IPS-18c (cell line): Measurements from ENCODE around the gene TLE2.
"Not testable (repeated sequence)": the region's sequence is repeated elsewhere in the genome, so short reads cannot be mapped to it uniquely, and the experiment has no call there.

Source experiments
- H3K4me3 ChIP-seq: 2 replicates; pipeline ENCODE4 v1.7.0; 2013; ENCODE audit warnings: low read depth, mild to moderate bottlenecking, low read length, moderate library complexity; ENCODE audit not compliant: insufficient read depth
- H3K9me3 ChIP-seq: one replicate; pipeline ENCODE4 v1.6.1; 2013; ENCODE audit warnings: mild to moderate bottlenecking, low read length, moderate library complexity; ENCODE audit not compliant: control insufficient read depth, insufficient read depth

TLE2 gene

GRCh38 chr19:3058009-3058820, 29.1 kb upstream of the TLE2 start:
- H3K4me3 ChIP-seq, result no peak overlapping the region
- peaks cover 2% of the 10 kb centered on the region for H3K9me3 ChIP-seq

- peaks cover 2% of the 10 kb centered on the region for H3K9me3 ChIP-seq
- H3K4me3 ChIP-seq, result no peak overlapping the region
Observed at GRCh38 chr19:3057275-3057714, 28.2 kb upstream of the TLE2 start.

- Histone ChIP-seq H3K4me3 (peak overlapping the region; percentile 15; the same call in 1 of the 2 replicates), H3K9me3 (peaks cover 1% of the 10 kb centered on the region)
Observed at GRCh38 chr19:3056417-3057088, 27.5 kb upstream of the TLE2 start.

- H3K9me3 ChIP-seq, result no peaks in the 10 kb centered on the region
- no peak overlapping the region for H3K4me3 ChIP-seq
Observed at GRCh38 chr19:3055741-3056416, 26.8 kb upstream of the TLE2 start.

- Histone ChIP-seq H3K4me3 (no peak overlapping the region), H3K9me3 (peaks cover under 1% of the 10 kb centered on the region)
Observed at GRCh38 chr19:3054972-3055740, 26.1 kb upstream of the TLE2 start.

GRCh38 chr19:3054265-3054971, 25.3 kb upstream of the TLE2 start:
- no peak overlapping the region for H3K4me3 ChIP-seq
- peaks cover 2% of the 10 kb centered on the region for H3K9me3 ChIP-seq

GRCh38 chr19:3053780-3054179, 24.7 kb upstream of the TLE2 start:
- H3K9me3 ChIP-seq, result peaks cover 2% of the 10 kb centered on the region

GRCh38 chr19:3053218-3053621, 24.1 kb upstream of the TLE2 start:
- Histone ChIP-seq H3K9me3 (peaks cover 2% of the 10 kb centered on the region), H3K4me3 (no peak overlapping the region)

More at GRCh38 chr19:3053780-3054179, 24.7 kb upstream of the TLE2 start:
- no peak overlapping the region for H3K4me3 ChIP-seq

GRCh38 chr19:3050016-3050415, 20.9 kb upstream of the TLE2 start:
- not testable (repeated sequence) for H3K4me3 ChIP-seq, H3K9me3 ChIP-seq

- Histone ChIP-seq H3K4me3 (no peak overlapping the region), H3K9me3 (peaks cover 2% of the 10 kb centered on the region)
Observed at GRCh38 chr19:3049089-3049488, 20.0 kb upstream of the TLE2 start.

- Histone ChIP-seq H3K4me3 (no peak overlapping the region), H3K9me3 (peaks cover 2% of the 10 kb centered on the region)
Observed at GRCh38 chr19:3048190-3048533, 19.1 kb upstream of the TLE2 start.

- peak overlapping the region; percentile 43 for H3K4me3 ChIP-seq
- H3K9me3 ChIP-seq, result peaks cover 2% of the 10 kb centered on the region
Observed at GRCh38 chr19:3047496-3048189, 18.6 kb upstream of the TLE2 start.

- Histone ChIP-seq H3K4me3 (peak overlapping the region; percentile 43), H3K9me3 (peaks cover 2% of the 10 kb centered on the region)
Observed at GRCh38 chr19:3046698-3047495, 17.8 kb upstream of the TLE2 start.

- H3K9me3 ChIP-seq, result peaks cover 2% of the 10 kb centered on the region
- peak overlapping the region; percentile 20 for H3K4me3 ChIP-seq
Observed at GRCh38 chr19:3045885-3046697, 17.0 kb upstream of the TLE2 start.

- Histone ChIP-seq H3K4me3 (no peak overlapping the region), H3K9me3 (peaks cover 2% of the 10 kb centered on the region)
Observed at GRCh38 chr19:3045191-3045590, 16.1 kb upstream of the TLE2 start.
